Measurements from ENCODE around the gene GNAI2.

GNAI2 gene

GRCh38 chr3:50232303-50232702, 3.7 kb upstream of the GNAI2 start:
- no peak for DNase-seq (ENCODE audit: low read depth in 2 of 2)
- H3K4me3 ChIP-seq (replicated peaks in 1 of 2; ENCODE audit: low read depth in 2 of 2, low read length in 2 of 2) = no peak overlapping the region
- TF ChIP-seq CTCF (IDR thresholded peaks at IDR 0.05; ENCODE audit: low read depth, low read length) = no peak

GRCh38 chr3:50233176-50233575, 2.8 kb upstream of the GNAI2 start:
- no peak for DNase-seq (ENCODE audit: low read depth in 2 of 2)
- TF ChIP-seq CTCF (IDR thresholded peaks at IDR 0.05; ENCODE audit: low read depth, low read length) = no peak
- H3K4me3 ChIP-seq (replicated peaks in 1 of 2; ENCODE audit: low read depth in 2 of 2, low read length in 2 of 2) = no peak overlapping the region

GRCh38 chr3:50236484-50237132, 604 bp downstream of the GNAI2 start:
- H3K4me3 ChIP-seq (replicated peaks in 1 of 2; ENCODE audit: low read depth in 2 of 2, low read length in 2 of 2) = peak overlapping the region; percentile 82 to 88
- no peak for TF ChIP-seq CTCF (IDR thresholded peaks at IDR 0.05; ENCODE audit: low read depth, low read length)
- DNase-seq (ENCODE audit: low read depth in 2 of 2) = no peak

- DNase-seq (ENCODE audit: low read depth in 2 of 2) = peak; percentile 54 to 70
- peak overlapping the region; percentile 82 to 88 for H3K4me3 ChIP-seq (replicated peaks in 1 of 2; ENCODE audit: low read depth in 2 of 2, low read length in 2 of 2)
- TF ChIP-seq CTCF (IDR thresholded peaks at IDR 0.05; ENCODE audit: low read depth, low read length) = no peak
Measured at GRCh38 chr3:50237133-50237651, 1.2 kb downstream of the GNAI2 start.

- H3K4me3 ChIP-seq (replicated peaks in 1 of 2; ENCODE audit: low read depth in 2 of 2, low read length in 2 of 2) = peak overlapping the region; percentile 82 to 88
- DNase-seq (ENCODE audit: low read depth in 2 of 2) = peak; percentile 80 to 88
- no peak for TF ChIP-seq CTCF (IDR thresholded peaks at IDR 0.05; ENCODE audit: low read depth, low read length)
Measured at GRCh38 chr3:50237754-50238548, 1.9 kb downstream of the GNAI2 start.

- peak overlapping the region; percentile 82 to 88 for H3K4me3 ChIP-seq (replicated peaks in 1 of 2; ENCODE audit: low read depth in 2 of 2, low read length in 2 of 2)
- peak in 1 of 2 donors; percentile 32 for DNase-seq (ENCODE audit: low read depth in 2 of 2)
- TF ChIP-seq CTCF (IDR thresholded peaks at IDR 0.05; ENCODE audit: low read depth, low read length) = peak; percentile 5
Measured at GRCh38 chr3:50238549-50239026, 2.6 kb downstream of the GNAI2 start.
